NOMO-1 treated with dmso at 0.1 percent for 144 hours (cell line): Measurements from ENCODE around the gene AKAP8L.

ENCODE experiments used
- DNase-seq: peaks from one replicate; lab custom pipeline; 2025; ENCODE audit not compliant: unreplicated experiment; lab: John Stamatoyannopoulos, UW

The AKAP8L gene

DNA sequence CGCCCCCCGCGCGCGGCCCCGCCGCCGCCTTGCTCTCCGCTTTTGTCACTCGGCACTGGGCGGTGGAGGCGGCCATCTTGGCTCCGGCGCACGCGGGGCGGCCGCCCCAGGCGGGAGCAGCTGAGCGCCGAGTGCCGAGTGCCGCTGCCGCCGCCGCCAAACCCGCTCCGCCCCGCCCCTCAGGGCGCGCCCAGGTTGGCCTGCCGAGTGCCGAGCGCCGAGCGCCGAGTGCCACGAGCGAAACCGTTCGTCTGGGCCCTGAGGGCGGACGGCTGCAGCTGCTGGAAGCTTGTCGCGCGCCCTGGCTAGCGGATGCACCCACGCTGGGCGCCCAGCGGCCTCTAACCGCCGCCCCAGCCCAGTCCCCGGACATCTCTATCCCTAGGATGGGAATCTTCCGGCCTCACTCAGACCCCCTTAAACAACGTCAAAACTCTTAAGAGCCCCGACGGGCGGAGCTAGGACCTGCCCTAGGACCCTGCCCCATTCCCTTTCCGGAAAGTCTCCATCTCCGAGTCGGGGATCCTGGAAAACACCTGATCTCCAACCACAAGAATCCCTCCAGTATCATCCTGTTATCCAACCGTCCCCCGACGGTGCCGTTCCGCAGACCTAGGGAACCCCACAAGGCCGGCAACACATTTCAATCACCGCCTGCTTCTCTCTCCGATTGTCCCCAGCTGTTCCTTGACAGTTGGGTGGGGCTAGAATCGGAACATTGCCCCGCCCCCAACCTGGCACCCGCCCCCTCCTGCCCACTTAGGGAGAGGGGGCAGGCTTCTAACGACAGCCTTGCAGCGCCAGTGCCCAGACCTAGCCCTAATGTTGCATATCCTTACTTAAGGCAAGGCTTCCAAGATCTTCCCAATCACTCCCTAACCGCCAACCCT is 14.1 kb upstream of the AKAP8L start:
- DNase-seq: peak; percentile 92

DNA sequence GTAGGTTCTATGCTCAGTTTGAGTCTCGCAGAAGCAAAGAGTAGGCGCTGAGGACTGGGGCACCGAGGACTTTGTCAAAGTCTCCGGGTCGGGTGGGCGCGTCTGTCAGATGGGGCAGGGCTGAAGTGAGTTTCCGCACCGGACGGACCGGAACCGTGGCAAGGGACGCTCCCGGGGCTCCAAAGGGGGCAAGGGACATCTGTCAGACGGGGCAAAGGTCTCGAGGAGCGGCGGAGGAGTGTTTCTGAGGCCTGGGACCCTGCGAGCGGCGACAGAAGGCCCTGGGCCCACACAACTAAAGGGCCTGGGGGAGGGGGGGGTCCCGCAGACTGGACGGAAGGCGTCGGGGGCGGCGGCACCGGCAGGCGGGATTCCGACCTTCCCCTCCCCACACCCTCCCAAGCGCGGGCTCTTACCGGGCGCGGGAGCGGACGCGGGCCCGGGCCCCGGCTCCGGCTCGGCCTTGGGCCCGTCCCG is 13.3 kb upstream of the AKAP8L start:
- DNase-seq: no peak

DNA sequence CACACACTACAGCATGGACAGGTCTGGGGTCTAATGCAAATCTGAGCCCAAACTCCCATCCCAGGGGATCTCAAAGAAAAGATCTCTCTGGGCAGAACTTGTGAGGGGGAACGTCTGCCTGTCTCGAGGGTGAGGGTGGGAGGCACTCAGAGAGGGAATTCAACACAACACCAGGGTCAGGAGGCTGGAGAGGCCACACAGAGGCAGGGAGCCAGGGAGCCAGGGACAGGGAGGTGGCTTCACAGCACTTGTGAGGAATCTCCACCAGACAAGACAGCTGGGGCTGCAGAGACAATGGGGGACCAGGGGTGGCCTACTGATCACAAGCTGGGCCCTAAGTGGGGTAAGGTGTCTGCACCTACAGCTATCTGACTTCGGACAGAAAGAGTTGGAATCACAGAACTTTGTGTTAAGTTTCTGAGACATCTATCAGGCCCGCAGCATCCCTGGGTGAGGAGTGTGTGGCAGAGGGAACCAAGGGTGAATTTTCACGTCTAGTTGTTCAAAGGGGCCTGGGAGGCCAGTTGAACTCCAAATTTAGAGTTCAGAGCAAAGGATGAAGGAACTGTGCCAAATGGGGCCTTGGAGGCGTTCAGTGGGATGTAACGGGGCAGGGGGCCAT is 12.7 kb upstream of the AKAP8L start:
- no peak for DNase-seq

DNA sequence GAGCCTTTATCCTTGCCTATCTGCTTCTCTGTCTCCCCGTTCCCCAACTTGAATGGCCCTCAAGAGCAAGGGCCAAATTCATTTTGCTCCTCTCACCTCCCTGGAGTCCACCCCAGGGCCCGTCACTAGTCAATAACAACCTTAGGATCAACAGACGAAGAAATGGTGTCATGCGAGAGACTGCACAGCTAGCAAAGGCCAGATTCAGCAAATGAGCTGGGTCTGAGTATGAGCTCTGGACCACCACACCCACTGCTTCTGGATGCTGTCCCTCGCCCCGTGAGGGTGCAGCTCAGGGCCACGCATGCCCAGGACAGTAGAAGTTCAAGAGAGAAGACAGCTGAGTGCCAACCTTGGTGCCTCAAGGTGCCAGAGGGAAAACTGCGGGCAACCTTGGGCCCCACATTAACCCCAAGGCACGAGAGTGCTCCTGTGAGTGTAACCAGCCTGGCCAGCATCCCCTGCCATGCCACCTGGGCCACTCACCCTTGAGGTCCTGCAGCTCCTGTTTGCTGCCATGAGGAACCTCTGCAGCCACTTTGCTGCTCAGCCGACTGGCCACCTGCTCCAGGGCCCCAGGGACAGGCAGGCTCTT is 11.8 kb upstream of the AKAP8L start:
- no peak for DNase-seq

DNA sequence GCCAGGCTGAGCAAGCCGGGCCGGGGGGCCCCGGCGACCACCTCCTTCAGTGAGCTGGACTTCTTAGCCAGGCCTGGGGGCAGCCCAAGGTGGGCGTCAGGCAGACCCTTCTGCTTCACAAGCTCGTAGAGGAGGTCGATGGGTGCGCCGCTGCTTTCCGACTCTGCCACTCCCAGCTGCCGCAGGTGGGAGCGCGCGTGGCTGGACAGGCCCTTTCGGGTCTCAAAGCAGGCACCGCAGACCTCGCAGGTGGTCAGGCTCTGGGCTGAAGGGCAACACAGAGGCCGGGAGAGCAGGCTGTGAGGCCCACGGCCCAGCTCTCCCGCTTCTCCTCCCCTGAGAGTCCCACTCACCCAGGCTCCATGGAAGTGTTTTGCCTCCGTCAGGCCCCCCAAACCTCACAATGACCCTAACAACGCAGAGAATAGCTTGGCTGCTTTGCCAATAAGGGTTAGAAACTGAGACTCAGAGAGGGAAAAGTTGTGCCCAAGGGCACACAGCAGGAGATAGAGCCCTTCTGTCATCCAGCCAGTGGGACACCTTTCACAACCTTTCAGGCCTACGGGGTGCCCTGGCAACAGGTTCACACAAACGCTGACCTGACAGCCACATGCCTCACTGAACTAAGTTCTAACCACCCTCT is 11.2 kb upstream of the AKAP8L start:
- DNase-seq: no peak

DNA sequence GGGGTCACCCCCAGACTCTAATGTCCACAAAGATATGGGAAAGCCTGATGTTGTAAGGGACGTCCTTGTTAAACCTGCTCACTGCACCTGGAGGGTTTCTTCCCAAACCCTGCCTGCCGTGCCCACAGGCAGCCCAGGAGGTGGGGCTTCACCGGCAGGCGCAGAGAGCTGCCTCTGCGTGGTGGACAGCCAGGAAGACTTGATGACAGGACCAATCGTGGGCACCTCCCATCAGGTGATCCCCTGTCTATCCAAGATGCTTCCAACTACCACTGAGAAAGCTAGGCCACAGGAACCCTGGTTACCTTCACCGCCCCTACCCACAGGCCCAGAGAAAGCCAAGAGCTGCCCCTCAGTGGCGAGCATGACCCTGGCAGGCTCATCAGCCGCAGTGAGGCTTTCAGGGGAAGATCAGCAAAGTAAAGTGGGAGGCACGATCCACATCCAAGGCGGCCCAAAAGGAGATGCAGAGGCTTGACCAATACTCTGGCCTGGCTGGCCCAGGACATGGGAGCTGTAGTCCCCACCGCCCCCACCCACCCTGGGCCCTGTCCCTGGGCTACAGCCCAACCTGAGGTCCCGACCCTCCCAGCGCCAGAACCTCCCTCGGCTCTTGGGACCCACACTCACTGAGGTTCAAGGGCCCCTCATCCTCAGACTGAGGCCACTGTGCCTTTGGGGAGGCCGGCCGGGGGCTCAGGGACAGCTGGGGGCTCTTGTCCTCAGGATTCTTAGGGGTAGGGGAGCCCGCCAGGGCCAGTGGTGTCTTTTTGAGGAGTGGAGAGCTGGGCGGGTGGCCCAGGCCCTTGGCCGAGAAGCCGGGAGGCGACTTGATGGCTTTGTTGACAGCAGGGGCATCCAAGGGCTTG is 10.4 kb upstream of the AKAP8L start:
- DNase-seq: no peak

DNA sequence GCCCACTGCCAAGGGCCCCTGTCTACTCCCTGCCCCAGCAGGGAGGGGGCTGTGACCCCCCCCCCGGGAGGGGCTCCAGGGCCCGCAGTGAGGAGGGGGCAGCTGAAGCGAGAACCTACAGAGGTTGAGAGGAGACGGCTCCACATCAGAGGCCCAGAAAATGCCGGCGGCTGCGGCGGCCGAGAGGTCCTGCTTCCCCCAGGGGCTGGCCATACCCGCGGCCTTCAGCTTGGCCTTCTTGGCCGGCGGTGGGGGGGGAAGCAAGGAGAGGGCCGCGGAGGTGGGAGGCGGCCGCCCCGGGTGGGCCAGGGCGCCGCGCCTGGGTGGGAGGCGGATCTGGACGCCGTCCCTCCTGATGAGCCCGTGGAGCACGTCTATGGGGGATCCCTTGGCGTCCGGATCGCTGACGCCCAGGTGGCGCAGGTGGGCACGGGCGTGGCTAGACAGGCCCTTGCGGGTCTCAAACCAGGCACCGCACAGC is 9.2 kb upstream of the AKAP8L start:
- no peak for DNase-seq

DNA sequence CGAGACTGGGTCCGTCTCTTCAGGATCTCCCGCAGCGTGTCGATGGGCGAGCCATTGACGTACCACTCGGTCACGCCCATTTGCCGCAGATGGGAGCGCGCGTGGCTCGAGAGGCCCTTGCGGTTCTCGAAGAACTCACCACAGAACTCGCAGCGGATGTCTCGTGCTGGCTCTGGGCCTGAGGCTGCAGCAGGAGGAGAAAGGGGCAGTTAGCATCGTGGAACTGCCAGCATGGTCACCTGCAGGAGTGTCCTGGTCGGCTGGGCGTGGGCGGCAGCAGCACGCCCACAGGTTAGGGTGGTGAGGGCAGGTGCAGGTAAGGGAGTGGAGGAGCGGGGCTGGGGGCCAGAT is 8.5 kb upstream of the AKAP8L start:
- DNase-seq: no peak

DNA sequence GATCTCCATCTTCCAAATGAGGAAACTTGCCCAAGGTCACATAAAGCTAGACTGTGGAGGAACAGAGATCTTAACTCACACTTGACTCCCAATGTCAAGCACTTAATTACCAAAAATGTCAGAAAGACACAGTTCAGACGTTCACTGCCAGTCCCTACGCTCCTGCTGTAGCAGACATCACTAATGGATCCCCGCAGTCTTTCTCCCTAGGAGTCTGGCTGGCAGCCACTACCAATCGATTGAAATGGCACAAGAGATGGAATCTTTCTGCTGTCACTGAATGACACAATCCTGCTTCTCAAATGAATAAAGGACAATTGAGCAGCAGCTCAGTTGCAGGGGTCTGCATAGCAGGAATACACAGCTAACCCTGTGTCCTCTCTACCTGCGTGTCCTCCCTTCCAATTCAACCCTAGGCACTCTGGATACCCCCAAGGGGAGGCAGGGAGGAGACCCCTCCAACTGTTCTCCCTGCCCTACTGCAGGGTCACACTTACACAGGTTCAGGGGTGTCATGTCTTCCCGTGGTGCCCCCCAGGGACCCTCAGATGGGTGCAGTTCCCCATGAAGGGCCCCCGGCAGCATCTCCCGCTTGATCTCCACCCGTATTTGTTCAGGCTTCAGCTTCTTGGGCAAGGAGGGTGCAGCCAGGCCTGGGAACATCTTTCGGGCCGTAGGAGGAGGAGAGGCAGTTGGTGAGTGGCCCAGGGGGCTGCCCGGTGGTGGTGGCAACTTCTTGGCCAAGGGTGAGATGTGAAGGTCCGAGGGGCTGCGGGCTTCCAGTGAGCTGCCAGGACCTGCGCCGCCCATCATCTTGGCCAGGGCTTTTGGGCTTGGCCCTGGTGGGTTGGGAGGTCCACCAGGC is 7.9 kb upstream of the AKAP8L start:
- no peak for DNase-seq

DNA sequence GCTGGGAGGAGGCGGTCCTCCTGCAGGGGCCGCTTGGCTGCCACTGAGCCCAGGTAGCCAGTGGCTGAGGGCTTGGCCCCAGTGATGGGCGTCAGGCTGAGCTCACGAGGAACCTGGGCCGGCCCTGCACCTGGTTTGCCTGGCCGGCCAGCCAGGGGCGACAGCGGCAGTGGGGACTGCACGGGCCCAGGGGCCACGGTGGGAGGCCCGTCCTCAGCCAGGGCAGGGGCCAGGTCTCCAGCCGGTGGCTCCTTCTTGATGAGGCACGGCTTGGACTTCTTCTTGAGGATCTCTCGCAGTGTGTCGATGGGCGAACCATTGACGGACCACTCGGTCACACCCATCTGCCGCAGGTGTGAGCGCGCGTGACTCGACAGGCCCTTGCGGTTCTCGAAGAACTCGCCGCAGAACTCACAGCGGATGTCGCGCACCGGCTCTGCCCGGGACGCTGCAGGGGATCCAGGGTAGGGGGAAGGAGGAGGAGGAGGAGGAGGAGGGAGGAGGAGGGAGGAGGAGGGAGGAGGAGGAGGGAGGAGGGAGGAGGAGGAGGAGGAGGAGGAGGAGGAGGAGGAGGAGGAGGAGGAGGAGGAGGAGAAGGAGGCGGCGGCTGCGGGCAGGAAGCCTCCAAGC is 6.6 kb upstream of the AKAP8L start:
- no peak for DNase-seq

DNA sequence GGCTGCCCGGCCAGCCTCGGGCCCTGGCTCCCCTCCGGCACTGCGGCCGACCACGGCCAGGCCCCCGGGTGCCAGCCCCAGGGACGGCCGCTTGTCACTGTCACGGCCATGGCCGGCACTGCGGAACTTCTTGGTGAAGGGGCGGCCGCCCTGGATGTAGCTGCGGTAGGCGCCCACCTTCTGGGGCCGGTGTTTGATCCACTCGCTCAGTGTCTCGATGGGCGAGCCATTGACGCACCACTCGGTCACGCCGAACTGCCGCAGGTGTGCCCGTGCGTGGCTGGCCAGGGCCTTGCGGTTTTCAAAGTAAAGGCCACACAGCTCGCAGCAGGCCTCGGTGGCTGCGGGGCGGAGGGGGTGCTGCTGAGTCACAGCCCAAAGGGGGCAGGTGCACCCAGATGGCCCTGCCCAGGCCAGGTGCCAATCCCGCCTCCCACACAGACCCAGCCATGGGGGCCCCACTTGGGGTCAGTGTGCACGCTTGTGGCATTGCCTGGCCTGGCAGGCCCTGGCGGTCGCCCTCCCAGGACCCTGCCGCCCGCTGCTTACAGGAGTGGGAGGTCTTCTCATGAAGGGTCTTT is 6.0 kb upstream of the AKAP8L start:
- no peak for DNase-seq

DNA sequence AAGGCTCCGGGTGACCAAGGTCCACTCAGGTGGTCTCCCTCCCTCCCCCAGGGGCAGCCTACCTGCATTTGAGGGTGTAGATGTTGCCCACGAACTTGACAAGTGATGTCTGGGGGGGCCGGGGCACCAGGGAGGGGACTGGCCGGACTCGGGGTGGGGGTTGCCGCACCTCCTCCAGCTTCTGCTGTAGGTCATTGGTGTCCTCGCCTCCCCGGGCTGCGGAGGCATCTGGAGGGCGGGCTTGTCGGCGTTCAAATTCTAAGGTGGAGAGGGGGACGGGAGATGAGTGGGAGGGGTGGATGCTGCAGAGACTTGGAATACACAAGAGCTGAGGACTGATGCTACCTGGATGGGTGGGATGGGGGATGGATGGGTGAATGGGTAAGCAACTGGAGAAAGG is 5.3 kb upstream of the AKAP8L start:
- no peak for DNase-seq

DNA sequence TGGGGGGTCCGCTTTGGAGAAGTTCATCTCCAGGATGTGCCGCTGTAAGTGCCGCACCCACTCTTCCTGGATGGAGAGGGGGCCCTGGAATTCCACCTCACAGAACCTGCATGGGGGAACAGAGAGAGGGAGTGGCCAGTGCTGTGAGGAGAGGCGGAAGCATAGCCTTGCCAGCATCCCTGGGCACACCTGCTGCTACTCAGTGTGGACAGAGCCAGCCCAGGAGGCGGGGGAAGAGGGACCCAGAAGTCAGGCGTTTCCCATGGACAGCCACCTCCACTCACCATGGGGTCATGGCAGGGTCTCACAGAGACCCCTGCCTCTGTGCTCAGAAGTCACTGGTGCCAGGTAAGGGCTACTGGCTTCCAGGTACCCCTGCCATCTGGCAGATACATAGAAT is 4.3 kb upstream of the AKAP8L start:
- no peak for DNase-seq

DNA sequence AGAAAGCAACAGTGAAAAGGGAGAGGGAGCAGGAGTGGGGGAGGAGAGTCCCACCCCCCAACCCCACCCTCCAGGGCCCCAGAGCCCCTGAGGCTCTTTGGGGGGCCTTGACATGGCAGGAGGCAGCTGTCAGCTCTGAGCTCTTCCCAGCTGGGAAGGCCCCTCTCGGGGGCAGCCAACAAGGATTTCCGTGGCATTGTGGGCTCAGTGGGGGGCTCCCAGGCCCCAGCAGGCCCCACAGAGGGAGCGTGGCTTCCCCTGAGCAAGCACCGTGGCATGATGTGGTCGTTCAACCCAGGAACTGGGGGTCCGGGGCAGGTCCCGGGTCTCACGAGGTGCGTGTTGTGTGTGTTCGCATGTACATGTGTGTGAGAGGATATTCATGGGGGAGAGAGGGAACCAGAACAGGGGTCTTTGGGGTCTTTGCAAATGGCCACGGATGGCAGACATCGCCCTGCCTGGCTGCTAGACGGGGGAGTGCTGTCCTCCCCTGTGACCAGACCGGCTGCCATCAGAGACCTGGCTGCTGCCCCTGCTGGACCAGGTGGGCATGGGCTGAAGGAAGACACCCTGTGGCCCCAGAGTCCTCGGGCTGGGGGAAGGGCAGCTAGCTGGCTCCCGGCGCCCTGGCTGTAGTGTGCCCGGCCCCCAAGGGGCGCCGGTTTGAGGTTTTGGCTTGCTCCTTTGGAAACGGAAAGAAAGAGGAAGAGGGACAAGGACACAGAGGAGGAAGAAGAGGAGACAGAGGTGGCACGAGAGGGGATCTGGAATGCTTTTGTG is 3.7 kb upstream of the AKAP8L start:
- DNase-seq: no peak

DNA sequence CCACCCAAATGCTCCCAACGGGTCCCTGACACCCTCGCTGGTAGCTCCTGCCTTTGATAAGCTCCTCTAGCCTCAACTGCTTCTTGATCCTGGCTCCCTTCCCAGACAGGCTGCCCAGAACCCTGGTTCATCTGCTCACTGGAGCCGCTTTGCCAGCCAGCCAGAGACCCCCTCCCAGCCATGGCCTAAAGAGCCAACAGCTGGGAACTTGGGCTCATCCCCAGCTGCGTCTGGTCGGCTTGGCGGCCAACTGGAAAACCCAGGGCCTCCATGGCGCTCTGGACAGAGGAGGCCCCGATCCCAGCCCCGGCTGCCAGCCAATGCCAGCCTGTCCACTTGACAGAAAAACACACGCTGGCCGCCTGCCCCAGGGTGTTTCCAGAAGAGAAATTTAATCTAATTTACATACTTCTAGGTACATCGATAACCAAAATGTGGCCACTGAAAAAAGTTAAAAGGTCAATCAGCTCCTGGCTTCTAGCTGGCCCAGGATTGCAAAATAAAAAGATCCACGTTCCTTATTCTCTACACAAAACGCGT is 3.0 kb upstream of the AKAP8L start:
- DNase-seq: no peak

DNA sequence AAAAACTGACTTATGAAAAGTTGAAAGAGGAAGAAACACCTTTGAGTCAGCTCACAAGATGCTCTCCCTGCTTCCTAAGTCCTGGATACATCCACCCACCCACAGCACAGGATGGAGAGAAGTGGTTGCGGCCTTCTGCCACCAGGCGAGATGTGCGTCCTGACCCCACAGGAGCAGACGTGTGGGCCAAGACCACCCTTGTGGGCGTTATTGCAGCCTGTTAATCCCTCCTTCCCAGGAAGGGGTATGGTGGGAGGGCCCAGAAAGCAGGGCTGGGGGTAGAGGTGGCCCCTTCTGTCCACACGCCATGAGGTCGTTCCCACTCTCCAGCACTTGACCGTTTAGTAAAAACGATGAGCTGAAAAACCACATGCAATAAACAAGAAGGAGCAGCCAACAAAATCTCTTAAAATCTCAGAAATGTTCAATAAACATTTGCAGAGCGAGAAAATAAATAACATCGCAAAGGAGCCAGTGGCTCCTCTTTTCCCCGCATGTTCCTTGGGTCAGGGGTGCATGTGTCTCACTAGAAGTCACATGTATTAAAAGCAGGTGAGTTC is 2.4 kb upstream of the AKAP8L start:
- DNase-seq: no peak

DNA sequence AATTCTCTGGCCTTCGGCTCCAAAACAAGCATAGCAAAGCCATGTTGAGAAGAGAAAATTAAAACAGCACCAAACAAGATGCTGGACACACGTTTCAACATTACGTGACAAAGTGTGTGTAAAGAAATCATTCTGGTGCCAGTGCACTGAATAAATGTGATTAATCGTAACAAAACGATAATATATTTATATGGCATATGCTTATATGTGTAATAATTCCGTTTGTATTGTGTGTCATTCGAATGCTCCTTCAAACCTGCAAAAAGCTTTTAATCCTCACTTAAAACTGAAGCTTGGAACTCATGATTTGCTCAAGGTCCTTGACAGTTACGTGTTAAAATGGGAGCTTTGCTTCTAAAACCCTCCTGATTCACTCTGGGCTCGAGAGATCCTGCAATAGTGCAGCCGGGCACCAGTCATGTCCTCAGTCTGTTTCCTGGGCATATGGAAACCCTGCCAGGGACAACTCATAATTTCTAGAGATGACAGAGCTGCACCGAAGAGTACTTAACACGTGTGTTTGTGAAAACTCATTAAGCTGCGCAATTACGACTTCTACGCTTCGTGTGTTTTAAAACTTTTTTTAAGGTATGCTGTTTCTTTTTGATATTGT is 731 bp upstream of the AKAP8L start:
- no peak for DNase-seq
